Nucleus accumbens (tissue), 56 donors: Measurements from ENCODE around the gene EME2.

Experiments
- DNase-seq, 56 donors: peaks; one replicate each; lab custom pipeline; 2025; lab: John Stamatoyannopoulos, UW

Gene EME2

GRCh38 chr16:1816396-1817275 lies 44.0 kb downstream of the EME2 start:
- DNase-seq: no peak

- no peak for DNase-seq
Observed at GRCh38 chr16:1817276-1817589, 44.6 kb downstream of the EME2 start.

GRCh38 chr16:1817716-1818115 lies 45.1 kb downstream of the EME2 start:
- DNase-seq: no peak

- no peak for DNase-seq
Observed at GRCh38 chr16:1818204-1818872, 45.7 kb downstream of the EME2 start.

GRCh38 chr16:1818873-1819525 lies 46.4 kb downstream of the EME2 start:
- no peak for DNase-seq

GRCh38 chr16:1819611-1820010 lies 47.0 kb downstream of the EME2 start:
- no peak for DNase-seq

- DNase-seq: no peak
Observed at GRCh38 chr16:1820096-1820945, 47.7 kb downstream of the EME2 start.

- no peak for DNase-seq
Observed at GRCh38 chr16:1820946-1821290, 48.3 kb downstream of the EME2 start.

- DNase-seq: no peak
Observed at GRCh38 chr16:1821861-1822611, 49.4 kb downstream of the EME2 start.

GRCh38 chr16:1822801-1823200 lies 50.2 kb downstream of the EME2 start:
- DNase-seq: no peak

GRCh38 chr16:1823821-1824220 lies 51.2 kb downstream of the EME2 start:
- DNase-seq: peak in 12 of 56 donors; percentile 0 to 29 (median 14)

- DNase-seq: no peak
Observed at GRCh38 chr16:1825381-1825863, 52.8 kb downstream of the EME2 start.
